ENCODE measurements around the gene SLCO3A1. TPM values are rescaled to one million over a fixed set of nuclear protein-coding genes. Genes with fewer than 3 reads are reported as not detected.
A peak's percentile ranks its signal among the peaks of the same experiment; 100 is the strongest.

Gene SLCO3A1
- total RNA-seq, 1 experiment from 2014 or later = 9.1 TPM

- DNase-seq (ENCODE audit: low spot score) = no peak
- POLR2A ChIA-PET = no interaction called here
- Mint-ChIP-seq H3K9me3 (no peaks in the 10 kb centered on the region), H3K4me1 (peaks cover 11% of the 10 kb centered on the region), H3K27ac (no peak overlapping the region), H3K36me3 (no peaks in the 10 kb centered on the region), H3K4me3 (no peak overlapping the region), H3K27me3 (ENCODE audit: low read depth) (no peaks in the 10 kb centered on the region)
- CTCF ChIA-PET = interaction anchor here (0.6 kb wide), 1 partner anchor 23 kb away, joined by 3 read pairs; no protein-coding TSS in a partner anchor
- no peak for TF ChIP-seq ESRRA (CRISPR knock-in tag; IDR thresholded peaks at IDR 0.05; ENCODE audit: borderline replicate concordance)
- TF ChIP-seq SOX15 (CRISPR knock-in tag; IDR thresholded peaks at IDR 0.05) = no peak
- TF ChIP-seq ELF4 (CRISPR knock-in tag; IDR thresholded peaks at IDR 0.05; ENCODE audit: low read depth) = no peak
- TF ChIP-seq ZNF396 (CRISPR knock-in tag; IDR thresholded peaks at IDR 0.05; ENCODE audit: borderline replicate concordance) = no peak
- no peak for TF ChIP-seq SMAD4 (CRISPR knock-in tag; IDR thresholded peaks at IDR 0.05)
- no peak for TF ChIP-seq ERG (CRISPR knock-in tag; IDR thresholded peaks at IDR 0.05)
- TF ChIP-seq MYBL2 (CRISPR knock-in tag; IDR thresholded peaks at IDR 0.05) = no peak
- TF ChIP-seq, protein P1, sequence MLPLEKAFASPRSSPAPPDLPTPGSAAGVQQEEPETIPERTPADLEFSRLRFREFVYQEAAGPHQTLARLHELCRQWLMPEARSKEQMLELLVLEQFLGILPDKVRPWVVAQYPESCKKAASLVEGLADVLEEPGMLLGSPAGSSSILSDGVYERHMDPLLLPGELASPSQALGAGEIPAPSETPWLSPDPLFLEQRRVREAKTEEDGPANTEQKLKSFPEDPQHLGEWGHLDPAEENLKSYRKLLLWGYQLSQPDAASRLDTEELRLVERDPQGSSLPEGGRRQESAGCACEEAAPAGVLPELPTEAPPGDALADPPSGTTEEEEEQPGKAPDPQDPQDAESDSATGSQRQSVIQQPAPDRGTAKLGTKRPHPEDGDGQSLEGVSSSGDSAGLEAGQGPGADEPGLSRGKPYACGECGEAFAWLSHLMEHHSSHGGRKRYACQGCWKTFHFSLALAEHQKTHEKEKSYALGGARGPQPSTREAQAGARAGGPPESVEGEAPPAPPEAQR (CRISPR knock-in tag; IDR thresholded peaks at IDR 0.05) = no peak
- TF ChIP-seq FOXP1 (CRISPR knock-in tag; IDR thresholded peaks at IDR 0.05; ENCODE audit: borderline replicate concordance) = no peak
- no peak for TF ChIP-seq MLX (CRISPR knock-in tag; IDR thresholded peaks at IDR 0.05)
- TF ChIP-seq ZNF232 (CRISPR knock-in tag; IDR thresholded peaks at IDR 0.05) = no peak
- TF ChIP-seq, protein P2, sequence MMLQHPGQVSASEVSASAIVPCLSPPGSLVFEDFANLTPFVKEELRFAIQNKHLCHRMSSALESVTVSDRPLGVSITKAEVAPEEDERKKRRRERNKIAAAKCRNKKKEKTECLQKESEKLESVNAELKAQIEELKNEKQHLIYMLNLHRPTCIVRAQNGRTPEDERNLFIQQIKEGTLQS (CRISPR knock-in tag; conservative IDR thresholded peaks at IDR 0.05) = no peak
- no peak for TF ChIP-seq JUN (CRISPR knock-in tag; IDR thresholded peaks at IDR 0.05)
- no peak for TF ChIP-seq RELA (CRISPR knock-in tag; IDR thresholded peaks at IDR 0.05; ENCODE audit: borderline replicate concordance)
- no peak for TF ChIP-seq PREB (CRISPR knock-in tag; IDR thresholded peaks at IDR 0.05; ENCODE audit: borderline replicate concordance)
- TF ChIP-seq ZNF121 (CRISPR knock-in tag; IDR thresholded peaks at IDR 0.05) = no peak
- no peak for ATAC-seq
Measured at GRCh38 chr15:92028389-92028724, 174.8 kb downstream of the SLCO3A1 start.

DNA sequence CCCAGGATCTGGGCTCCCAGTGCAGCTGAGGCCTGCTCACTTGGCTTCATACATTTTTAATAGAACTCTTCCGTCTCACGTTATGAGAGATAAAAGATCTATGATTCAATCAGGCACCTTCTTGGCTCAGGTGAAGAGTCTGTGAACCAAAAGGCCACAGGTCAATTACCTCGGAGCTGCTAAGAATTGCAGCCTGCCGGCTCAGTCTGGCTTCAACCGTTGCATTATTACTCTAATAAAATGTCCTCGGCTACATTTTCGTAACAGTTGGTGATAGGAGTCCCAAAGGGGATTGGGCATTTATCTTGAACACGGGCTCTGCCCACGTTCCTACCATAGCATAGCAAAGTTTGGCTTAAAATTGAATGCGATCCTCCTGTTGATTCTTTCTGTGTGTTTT lies 176.3 kb downstream of the SLCO3A1 start:
- no peak for DNase-seq (ENCODE audit: low spot score)
- TF ChIP-seq TEAD1 (CRISPR knock-in tag; IDR thresholded peaks at IDR 0.05) (no peak), ZBTB21 (CRISPR knock-in tag; IDR thresholded peaks at IDR 0.05; ENCODE audit: borderline replicate concordance) (no peak), HMGA2 (CRISPR knock-in tag; IDR thresholded peaks at IDR 0.05) (no peak), ZNF281 (CRISPR knock-in tag; IDR thresholded peaks at IDR 0.05) (no peak), CREM (CRISPR knock-in tag; IDR thresholded peaks at IDR 0.05) (no peak), CBFB (CRISPR knock-in tag; IDR thresholded peaks at IDR 0.05; ENCODE audit: low read depth) (no peak), KAT7 (CRISPR knock-in tag; IDR thresholded peaks at IDR 0.05; ENCODE audit: borderline replicate concordance) (no peak)
- TF ChIP-seq, protein P3, sequence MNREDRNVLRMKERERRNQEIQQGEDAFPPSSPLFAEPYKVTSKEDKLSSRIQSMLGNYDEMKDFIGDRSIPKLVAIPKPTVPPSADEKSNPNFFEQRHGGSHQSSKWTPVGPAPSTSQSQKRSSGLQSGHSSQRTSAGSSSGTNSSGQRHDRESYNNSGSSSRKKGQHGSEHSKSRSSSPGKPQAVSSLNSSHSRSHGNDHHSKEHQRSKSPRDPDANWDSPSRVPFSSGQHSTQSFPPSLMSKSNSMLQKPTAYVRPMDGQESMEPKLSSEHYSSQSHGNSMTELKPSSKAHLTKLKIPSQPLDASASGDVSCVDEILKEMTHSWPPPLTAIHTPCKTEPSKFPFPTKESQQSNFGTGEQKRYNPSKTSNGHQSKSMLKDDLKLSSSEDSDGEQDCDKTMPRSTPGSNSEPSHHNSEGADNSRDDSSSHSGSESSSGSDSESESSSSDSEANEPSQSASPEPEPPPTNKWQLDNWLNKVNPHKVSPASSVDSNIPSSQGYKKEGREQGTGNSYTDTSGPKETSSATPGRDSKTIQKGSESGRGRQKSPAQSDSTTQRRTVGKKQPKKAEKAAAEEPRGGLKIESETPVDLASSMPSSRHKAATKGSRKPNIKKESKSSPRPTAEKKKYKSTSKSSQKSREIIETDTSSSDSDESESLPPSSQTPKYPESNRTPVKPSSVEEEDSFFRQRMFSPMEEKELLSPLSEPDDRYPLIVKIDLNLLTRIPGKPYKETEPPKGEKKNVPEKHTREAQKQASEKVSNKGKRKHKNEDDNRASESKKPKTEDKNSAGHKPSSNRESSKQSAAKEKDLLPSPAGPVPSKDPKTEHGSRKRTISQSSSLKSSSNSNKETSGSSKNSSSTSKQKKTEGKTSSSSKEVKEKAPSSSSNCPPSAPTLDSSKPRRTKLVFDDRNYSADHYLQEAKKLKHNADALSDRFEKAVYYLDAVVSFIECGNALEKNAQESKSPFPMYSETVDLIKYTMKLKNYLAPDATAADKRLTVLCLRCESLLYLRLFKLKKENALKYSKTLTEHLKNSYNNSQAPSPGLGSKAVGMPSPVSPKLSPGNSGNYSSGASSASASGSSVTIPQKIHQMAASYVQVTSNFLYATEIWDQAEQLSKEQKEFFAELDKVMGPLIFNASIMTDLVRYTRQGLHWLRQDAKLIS (CRISPR knock-in tag; IDR thresholded peaks at IDR 0.05; ENCODE audit: borderline replicate concordance) = no peak
- ATAC-seq = no peak
- H3K27me3 Mint-ChIP-seq (ENCODE audit: low read depth) = no peaks in the 10 kb centered on the region
- no peak overlapping the region for H3K4me3 Mint-ChIP-seq
- POLR2A ChIA-PET = no interaction called here
- H3K36me3 Mint-ChIP-seq = no peaks in the 10 kb centered on the region
- CTCF ChIA-PET = interaction anchor here (1.0 kb wide), 1 partner anchor 21 kb away, joined by 3 read pairs; no protein-coding TSS in a partner anchor
- H3K9me3 Mint-ChIP-seq = no peaks in the 10 kb centered on the region
- H3K4me1 Mint-ChIP-seq = peaks cover 9% of the 10 kb centered on the region
- H3K27ac Mint-ChIP-seq = peak overlapping the region; percentile 34; the same call in 1 of the 2 replicates
